ENCODE measurements around the gene ABCB4. TPM values are rescaled to one million over a fixed set of nuclear protein-coding genes. Genes with fewer than 3 reads are reported as not detected.
A peak's percentile ranks its signal among the peaks of the same experiment; 100 is the strongest.

The ABCB4 gene
- total RNA-seq, 1 donor from 2014 or later = not detected

DNA sequence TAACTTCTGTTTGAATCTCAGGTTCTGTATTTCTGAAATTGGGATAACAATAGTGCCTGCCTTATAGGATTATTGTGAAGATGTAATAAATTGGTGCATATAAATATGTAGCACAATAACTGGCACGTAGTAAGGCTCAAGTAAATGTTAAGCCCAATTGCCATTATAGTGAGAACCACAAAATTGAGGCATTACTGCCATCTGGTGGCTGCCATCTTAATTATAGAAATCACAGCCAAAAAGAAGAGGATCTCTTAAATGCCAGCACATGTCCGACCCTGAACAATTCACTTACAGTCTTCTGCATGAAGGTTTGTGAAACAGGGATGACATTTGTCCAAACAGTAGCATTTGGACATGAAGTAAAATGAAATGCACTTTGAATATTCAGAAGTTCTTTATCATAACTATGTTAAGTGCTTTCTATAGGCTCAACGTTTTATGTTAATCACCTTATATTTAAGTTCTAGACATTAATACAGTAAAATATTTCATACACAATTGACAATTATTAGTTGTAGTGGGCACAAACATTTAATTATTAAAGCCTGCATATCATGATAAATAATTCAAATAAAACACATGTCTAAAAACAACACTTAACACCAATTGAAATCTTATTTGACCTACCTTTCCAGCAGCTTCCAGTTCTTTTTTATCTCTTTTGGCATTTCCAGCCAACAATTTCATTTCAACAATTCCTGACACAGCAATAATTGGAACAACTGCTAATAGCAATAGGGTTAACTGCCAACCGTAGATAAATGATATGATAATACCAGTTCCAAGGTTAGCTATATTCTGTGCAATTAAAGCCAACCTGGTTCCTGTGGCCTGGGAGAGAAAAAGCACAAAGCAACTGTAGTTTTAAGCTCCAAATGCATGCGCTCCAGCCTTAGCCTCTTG lies 58.5 kb downstream of the ABCB4 start:
- no peaks in the 10 kb centered on the region for H3K36me3 ChIP-seq (ENCODE audit: control insufficient read depth, insufficient read depth, low read length)
- TF ChIP-seq, protein P1, sequence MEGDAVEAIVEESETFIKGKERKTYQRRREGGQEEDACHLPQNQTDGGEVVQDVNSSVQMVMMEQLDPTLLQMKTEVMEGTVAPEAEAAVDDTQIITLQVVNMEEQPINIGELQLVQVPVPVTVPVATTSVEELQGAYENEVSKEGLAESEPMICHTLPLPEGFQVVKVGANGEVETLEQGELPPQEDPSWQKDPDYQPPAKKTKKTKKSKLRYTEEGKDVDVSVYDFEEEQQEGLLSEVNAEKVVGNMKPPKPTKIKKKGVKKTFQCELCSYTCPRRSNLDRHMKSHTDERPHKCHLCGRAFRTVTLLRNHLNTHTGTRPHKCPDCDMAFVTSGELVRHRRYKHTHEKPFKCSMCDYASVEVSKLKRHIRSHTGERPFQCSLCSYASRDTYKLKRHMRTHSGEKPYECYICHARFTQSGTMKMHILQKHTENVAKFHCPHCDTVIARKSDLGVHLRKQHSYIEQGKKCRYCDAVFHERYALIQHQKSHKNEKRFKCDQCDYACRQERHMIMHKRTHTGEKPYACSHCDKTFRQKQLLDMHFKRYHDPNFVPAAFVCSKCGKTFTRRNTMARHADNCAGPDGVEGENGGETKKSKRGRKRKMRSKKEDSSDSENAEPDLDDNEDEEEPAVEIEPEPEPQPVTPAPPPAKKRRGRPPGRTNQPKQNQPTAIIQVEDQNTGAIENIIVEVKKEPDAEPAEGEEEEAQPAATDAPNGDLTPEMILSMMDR (IDR thresholded peaks at IDR 0.05; ENCODE audit: insufficient read depth, low read length, severe bottlenecking) = peak; percentile 50
- FAIRE-seq = no peak
- H3K4me3 ChIP-seq (ENCODE audit: low read depth, low read length) = no peak overlapping the region
- H3K27me3 ChIP-seq (ENCODE audit: control insufficient read depth, insufficient read depth, low read length) = no peaks in the 10 kb centered on the region
- peak; percentile 70 for DNase-seq (ENCODE audit: low read depth)

DNA sequence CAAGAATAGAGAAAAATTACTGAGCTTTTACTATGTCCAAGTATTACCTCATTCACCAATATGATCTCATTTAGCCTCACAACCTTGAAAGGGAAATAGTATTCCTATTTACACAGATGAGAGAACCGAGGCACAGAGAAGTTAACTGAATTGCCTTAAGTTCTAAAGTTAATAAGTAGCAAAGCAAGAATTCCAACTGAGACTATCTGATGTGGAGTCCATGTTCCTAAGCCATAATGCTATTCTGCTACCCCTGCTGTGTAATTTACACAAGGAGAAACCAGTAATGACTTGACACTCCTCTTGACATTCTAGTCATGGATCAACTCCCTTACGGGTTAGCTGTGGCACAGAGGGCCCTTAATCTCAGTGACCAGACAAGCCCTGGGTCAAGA lies 60.7 kb downstream of the ABCB4 start:
- H3K36me3 ChIP-seq (ENCODE audit: control insufficient read depth, insufficient read depth, low read length) = no peaks in the 10 kb centered on the region
- no peaks in the 10 kb centered on the region for H3K27me3 ChIP-seq (ENCODE audit: control insufficient read depth, insufficient read depth, low read length)
- no peak overlapping the region for H3K4me3 ChIP-seq (ENCODE audit: low read depth, low read length)
- DNase-seq (ENCODE audit: low read depth) (peak; percentile 48), FAIRE-seq (no peak)
- TF ChIP-seq, protein P1 (IDR thresholded peaks at IDR 0.05; ENCODE audit: insufficient read depth, low read length, severe bottlenecking) = no peak

- no peaks in the 10 kb centered on the region for H3K27me3 ChIP-seq (ENCODE audit: control insufficient read depth, insufficient read depth, low read length)
- FAIRE-seq = no peak
- TF ChIP-seq, protein P1 (IDR thresholded peaks at IDR 0.05; ENCODE audit: insufficient read depth, low read length, severe bottlenecking) = no peak
- H3K4me3 ChIP-seq (ENCODE audit: low read depth, low read length) = no peak overlapping the region
- DNase-seq (ENCODE audit: low read depth) = peak; percentile 91
- H3K36me3 ChIP-seq (ENCODE audit: control insufficient read depth, insufficient read depth, low read length) = no peaks in the 10 kb centered on the region
These were observed 61.3 kb downstream of the ABCB4 start for GRCh38 chr7:87413951-87414793.

DNA sequence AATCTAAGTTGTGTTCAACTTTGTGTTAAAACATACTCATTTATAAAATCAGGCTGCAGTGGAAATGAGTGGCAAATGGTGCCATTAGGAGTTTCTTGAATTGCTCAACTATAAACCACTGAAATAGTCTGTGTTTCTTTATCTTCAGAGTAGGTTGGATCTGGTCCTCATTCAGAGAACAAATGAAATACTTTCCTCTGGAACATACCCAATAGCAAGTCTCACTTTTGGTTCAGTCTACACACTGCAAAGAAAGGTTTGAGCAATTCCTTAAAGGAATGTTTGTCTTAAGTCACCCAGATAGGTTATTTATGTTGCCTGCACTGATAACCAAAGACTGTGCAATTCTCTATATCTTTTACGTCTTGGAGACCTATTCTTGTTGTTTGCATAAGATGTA lies 62.5 kb downstream of the ABCB4 start:
- Histone ChIP-seq H3K4me3 (ENCODE audit: low read depth, low read length) (no peak overlapping the region), H3K36me3 (ENCODE audit: control insufficient read depth, insufficient read depth, low read length) (no peaks in the 10 kb centered on the region), H3K27me3 (ENCODE audit: control insufficient read depth, insufficient read depth, low read length) (no peaks in the 10 kb centered on the region)
- FAIRE-seq = no peak
- TF ChIP-seq, protein P1 (IDR thresholded peaks at IDR 0.05; ENCODE audit: insufficient read depth, low read length, severe bottlenecking) = no peak
- DNase-seq (ENCODE audit: low read depth) = no peak

- FAIRE-seq (no peak), DNase-seq (ENCODE audit: low read depth) (no peak)
- Histone ChIP-seq H3K27me3 (ENCODE audit: control insufficient read depth, insufficient read depth, low read length) (no peaks in the 10 kb centered on the region), H3K36me3 (ENCODE audit: control insufficient read depth, insufficient read depth, low read length) (no peaks in the 10 kb centered on the region), H3K4me3 (ENCODE audit: low read depth, low read length) (no peak overlapping the region)
- TF ChIP-seq, protein P1 (IDR thresholded peaks at IDR 0.05; ENCODE audit: insufficient read depth, low read length, severe bottlenecking) = no peak
These were observed 64.3 kb downstream of the ABCB4 start for GRCh38 chr7:87411186-87411585.

Data from bronchial epithelial cell (primary cell).